Ishikawa (cell line): ENCODE results near the gene SLC25A27.

Experiments used
- CEBPB ChIP-seq: IDR thresholded peaks from 2 replicates; pipeline ENCODE4 v1.6.1; 2012
- CREB1 ChIP-seq: IDR thresholded peaks from 2 replicates; pipeline ENCODE4 v1.6.1; 2012; ENCODE audit warnings: low read depth
- EP300 ChIP-seq: IDR thresholded peaks from 2 replicates; pipeline ENCODE4 v1.6.1; 2012; ENCODE audit warnings: borderline replicate concordance
- MAX ChIP-seq: IDR thresholded peaks from 2 replicates; pipeline ENCODE4 v1.6.1; 2012
- RAD21 ChIP-seq: IDR thresholded peaks from 2 replicates; pipeline ENCODE4 v1.6.1; 2012; ENCODE audit warnings: low read depth
- REST ChIP-seq: IDR thresholded peaks from 2 replicates; pipeline ENCODE4 v1.6.1; 2012; ENCODE audit warnings: low read depth, mild to moderate bottlenecking
- TCF12 ChIP-seq: IDR thresholded peaks from 2 replicates; pipeline ENCODE4 v1.6.1; 2012; ENCODE audit warnings: low read depth
- TEAD4 ChIP-seq: IDR thresholded peaks from 2 replicates; pipeline ENCODE4 v1.6.1; 2012
- USF1 ChIP-seq: IDR thresholded peaks from 2 replicates; pipeline ENCODE4 v1.6.1; 2012
- YY1 ChIP-seq: IDR thresholded peaks from 2 replicates; pipeline ENCODE4 v1.6.1; 2012; ENCODE audit warnings: low read depth
- ZBTB7A ChIP-seq: IDR thresholded peaks from 2 replicates; pipeline ENCODE4 v1.6.1; 2012; ENCODE audit warnings: low read depth

- TF ChIP-seq MAX (no peak), REST (no peak), YY1 (no peak), TEAD4 (no peak), CEBPB (no peak), RAD21 (no peak), EP300 (no peak), ZBTB7A (no peak), CREB1 (no peak), TCF12 (no peak), USF1 (no peak)
These were observed 8.7 kb downstream of the SLC25A27 start for GRCh38 chr6:46661483-46661882.
